C4-2B (cell line): ENCODE measurements around the gene PRMT3.
"Not testable (repeated sequence)": the region's sequence is repeated elsewhere in the genome, so short reads cannot be mapped to it uniquely, and the experiment has no call there.

ENCODE experiments used
- H3K27ac ChIP-seq: fragments of 450-650 bp; 2 replicates; pipeline ENCODE4 v1.5.1; 2017
- ZFX ChIP-seq: fragments of 450-650 bp; IDR thresholded peaks from 2 replicates; pipeline ENCODE4 v1.6.1; 2017
- TF ChIP-seq, protein P1 (sequence below): fragments of 450-650 bp; conservative IDR thresholded peaks from 2 replicates; pipeline ENCODE4 v1.5.1; 2017; ENCODE audit warnings: mild to moderate bottlenecking

The PRMT3 gene

DNA sequence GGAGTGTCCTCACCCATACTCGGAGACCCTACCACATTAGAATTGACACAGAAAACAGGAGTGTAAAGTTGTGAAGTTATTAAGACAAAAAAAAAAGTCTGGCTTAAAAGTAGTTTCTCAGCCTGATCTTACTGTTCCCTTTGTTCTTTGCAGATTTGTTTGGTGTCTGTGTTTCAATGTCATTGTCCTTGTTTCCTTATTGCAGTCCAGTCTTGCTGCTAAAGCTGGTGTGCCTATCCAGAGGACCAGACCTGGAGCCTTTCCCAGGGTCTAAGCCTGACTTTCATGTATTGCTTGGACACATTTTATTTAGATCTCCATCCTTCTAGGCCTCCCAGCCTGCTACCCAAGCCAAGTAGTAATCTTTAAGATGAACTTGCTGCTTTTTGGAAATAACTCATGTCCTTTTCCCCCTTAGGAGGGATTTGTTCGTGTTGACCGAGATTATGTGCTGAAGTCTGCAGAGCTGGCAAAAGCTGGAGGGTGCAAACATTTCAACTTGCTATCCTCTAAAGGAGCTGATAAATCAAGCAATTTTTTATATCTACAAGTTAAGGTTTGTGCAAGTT, 11.3 kb upstream of the PRMT3 start:
- TF ChIP-seq, protein P1, sequence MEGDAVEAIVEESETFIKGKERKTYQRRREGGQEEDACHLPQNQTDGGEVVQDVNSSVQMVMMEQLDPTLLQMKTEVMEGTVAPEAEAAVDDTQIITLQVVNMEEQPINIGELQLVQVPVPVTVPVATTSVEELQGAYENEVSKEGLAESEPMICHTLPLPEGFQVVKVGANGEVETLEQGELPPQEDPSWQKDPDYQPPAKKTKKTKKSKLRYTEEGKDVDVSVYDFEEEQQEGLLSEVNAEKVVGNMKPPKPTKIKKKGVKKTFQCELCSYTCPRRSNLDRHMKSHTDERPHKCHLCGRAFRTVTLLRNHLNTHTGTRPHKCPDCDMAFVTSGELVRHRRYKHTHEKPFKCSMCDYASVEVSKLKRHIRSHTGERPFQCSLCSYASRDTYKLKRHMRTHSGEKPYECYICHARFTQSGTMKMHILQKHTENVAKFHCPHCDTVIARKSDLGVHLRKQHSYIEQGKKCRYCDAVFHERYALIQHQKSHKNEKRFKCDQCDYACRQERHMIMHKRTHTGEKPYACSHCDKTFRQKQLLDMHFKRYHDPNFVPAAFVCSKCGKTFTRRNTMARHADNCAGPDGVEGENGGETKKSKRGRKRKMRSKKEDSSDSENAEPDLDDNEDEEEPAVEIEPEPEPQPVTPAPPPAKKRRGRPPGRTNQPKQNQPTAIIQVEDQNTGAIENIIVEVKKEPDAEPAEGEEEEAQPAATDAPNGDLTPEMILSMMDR, result no peak
- TF ChIP-seq ZFX, result no peak
- H3K27ac ChIP-seq, result no peak overlapping the region

DNA sequence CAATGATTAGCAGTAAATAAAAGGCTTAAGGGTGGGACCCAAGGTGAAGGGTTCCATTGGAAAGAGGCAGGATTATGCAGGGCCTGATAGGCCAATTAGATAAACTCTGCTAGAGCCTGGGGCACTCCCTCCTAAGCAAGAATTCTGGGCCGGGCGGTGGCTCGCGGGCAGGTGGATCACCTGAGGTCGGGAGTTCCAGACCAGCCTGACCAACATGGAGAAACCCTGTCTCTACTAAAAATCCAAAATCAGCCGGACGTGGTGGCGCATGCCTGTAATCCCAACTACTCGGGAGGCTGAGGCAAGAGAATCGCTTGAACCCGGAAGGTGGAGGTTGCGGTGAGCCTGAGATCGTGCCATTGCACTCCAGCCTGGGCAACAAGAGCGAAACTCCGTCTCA, 1.5 kb upstream of the PRMT3 start:
- not testable (repeated sequence) for H3K27ac ChIP-seq

DNA sequence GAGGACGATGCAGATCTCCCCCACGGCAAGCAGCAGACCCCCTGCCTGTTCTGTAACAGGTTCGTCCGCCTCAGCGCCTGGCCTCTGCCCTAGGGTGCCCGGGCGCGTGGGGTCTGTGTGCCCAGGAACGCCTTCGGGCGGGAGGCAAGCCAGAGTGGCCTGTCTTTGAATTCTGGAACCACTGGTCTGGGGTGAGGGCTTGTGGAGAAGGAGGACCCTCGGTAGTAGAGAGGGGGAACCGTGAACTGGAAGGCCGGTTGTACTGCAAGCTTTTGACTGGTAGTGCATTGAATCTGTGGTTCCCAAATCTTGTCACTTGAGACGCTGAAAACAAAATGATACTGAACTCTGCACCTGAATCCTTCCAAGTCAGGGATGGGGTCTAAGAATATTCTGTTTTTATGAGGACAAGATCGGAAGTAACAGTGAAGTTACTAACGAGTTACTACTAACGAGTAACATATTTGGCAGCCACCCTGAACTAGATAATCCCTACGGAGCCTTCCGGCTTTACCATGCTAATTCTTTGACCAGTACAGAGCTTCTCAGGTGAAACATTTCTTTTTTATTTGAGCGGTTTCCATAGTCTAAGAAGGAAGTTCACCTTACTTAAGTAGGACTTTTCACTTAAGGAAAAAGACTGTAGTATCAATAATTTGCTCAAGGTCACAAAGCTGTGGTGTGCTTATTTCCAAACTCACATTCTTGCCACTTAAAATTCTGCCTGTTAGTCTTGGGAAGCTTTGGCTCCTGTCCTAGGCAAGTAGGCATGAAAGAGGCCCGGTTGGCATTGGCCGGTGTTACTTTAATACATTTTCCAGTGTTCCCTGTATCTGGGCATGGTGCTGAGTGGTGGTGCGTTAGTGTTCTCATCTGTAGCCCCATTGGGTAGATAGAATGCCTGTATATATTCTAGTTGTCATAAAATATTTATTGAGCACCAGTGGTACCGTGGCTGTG, 860 bp downstream of the PRMT3 start:
- TF ChIP-seq ZFX, result no peak
- H3K27ac ChIP-seq, result peak overlapping the region; percentile 86

DNA sequence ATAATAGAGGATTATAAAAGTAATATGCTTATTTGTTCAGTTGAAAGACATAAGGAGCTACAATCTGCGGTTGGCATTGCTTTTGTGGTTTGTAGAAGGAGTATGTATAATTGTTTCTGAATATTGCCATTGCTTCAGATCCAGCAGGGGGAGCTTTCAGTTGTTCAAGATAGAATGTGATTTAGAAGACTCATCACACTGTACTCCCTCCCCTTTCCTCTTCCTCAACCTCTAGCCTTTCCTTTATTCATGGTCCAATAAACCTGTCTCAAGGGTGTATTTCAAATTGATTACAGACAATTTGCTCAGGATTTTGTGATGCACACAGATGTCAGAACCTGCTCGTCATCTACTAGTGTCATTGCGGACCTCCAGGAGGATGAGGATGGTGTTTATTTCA, 9.8 kb downstream of the PRMT3 start:
- no peak overlapping the region for H3K27ac ChIP-seq
- TF ChIP-seq, protein P1, result peak; percentile 77
- TF ChIP-seq ZFX, result no peak

DNA sequence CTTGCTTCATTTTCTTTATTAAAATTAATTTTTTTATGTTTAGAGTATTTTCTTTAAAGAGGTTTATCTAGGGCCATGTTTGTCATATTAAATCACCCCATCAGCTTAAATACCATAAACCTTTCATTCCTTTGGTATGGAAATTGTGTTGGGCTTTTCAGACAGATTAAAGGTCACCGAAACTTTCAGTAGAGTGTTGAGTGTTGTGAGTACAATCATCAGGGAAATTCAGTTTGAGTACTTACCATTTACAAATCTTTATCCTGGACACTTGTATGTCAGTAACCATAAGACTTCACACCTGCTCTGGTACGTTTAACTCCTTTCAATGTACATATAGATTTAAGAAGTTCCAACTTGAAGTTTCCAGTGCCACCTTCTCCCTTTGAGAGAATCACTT, 12.0 kb downstream of the PRMT3 start:
- no peak overlapping the region for H3K27ac ChIP-seq
- no peak for TF ChIP-seq ZFX
- TF ChIP-seq, protein P1, result no peak

DNA sequence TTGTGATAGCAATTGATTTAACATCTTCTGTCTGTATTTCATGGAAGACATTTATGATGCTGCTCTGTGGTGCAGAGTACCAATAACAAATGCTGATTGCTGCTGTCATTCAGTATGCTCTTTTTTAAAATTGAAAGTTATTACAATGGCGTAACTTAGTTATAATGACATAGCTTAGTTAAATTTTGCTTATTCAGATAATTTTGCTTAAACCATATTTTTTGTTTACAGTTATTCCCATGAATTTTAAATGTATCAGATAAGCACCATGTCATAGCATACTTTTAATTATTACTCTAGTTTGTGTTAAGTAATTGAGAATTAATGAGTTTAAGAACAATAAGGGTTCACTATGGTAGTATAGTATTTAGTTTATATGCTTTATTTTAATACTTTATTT, 15.5 kb downstream of the PRMT3 start:
- H3K27ac ChIP-seq, result no peak overlapping the region
- TF ChIP-seq, protein P1, result no peak
- TF ChIP-seq ZFX, result no peak

DNA sequence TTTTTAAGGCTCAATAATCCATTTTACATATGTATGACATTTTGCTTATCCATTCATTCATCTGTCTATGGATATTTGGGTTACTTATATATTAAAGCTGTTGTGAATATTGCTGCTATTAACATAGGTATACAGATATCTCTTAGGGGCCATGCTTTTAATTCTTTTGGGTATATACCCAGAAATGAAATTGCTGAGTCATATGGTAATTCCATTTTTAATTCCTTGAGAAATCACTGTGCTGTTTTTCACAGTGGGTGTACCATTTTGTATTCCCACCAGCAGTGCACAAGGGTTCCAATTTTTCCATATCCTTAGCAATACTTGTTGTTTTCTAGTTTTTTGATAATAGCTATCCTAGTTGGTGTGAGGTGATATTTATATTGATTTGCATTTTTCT, 19.0 kb downstream of the PRMT3 start:
- TF ChIP-seq, protein P1, result no peak
- no peak for TF ChIP-seq ZFX
- H3K27ac ChIP-seq, result no peak overlapping the region

DNA sequence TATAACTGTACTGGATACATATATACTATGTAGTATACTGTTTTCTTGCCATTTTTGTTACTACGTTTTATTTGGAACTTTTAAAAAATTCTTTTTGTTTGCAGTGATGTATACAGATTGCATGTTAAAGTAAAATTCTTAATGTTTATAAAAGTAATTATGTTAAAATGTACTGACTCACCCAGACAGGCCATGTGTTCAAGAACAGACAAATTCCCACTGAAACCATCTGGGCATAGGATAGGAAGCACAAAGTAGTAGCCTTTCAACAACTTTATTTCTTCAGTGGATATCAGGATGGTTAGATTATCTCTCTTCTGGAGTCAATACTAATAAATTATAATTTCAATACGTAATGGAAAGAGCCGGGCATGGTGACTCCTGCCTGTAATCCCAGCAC, 19.8 kb downstream of the PRMT3 start:
- TF ChIP-seq, protein P1, result no peak
- TF ChIP-seq ZFX, result no peak
- no peak overlapping the region for H3K27ac ChIP-seq
